ENCODE measurements around the gene PCGF1. TPM values are rescaled to one million over a fixed set of nuclear protein-coding genes. Genes with fewer than 3 reads are reported as not detected.

The PCGF1 gene
- total RNA-seq, 1 experiment from 2014 or later: 24.4 TPM

GRCh38 chr2:74544634-74545033, 37.1 kb upstream of the PCGF1 start:
- DNase-seq: no peak
- H3K36me3 ChIP-seq: peaks cover 2% of the 10 kb centered on the region; the same call in 1 of the 2 replicates
- no peaks in the 10 kb centered on the region for H3K27me3 ChIP-seq
- no peak overlapping the region for H3K4me3 ChIP-seq
- no peaks in the 10 kb centered on the region for H3K9me3 ChIP-seq

GRCh38 chr2:74542978-74543377, 35.5 kb upstream of the PCGF1 start:
- Histone ChIP-seq H3K27me3 (no peaks in the 10 kb centered on the region), H3K4me3 (no peak overlapping the region), H3K9me3 (no peaks in the 10 kb centered on the region), H3K36me3 (no peaks in the 10 kb centered on the region)
- no peak for DNase-seq

- no peaks in the 10 kb centered on the region for H3K27me3 ChIP-seq
- DNase-seq: no peak
- H3K9me3 ChIP-seq: no peaks in the 10 kb centered on the region
- no peaks in the 10 kb centered on the region for H3K36me3 ChIP-seq
- no peak overlapping the region for H3K4me3 ChIP-seq
Observed at GRCh38 chr2:74540291-74540690, 32.8 kb upstream of the PCGF1 start.

- Histone ChIP-seq H3K27me3 (no peaks in the 10 kb centered on the region), H3K9me3 (no peaks in the 10 kb centered on the region), H3K36me3 (peaks cover 2% of the 10 kb centered on the region; the same call in 1 of the 2 replicates), H3K4me3 (no peak overlapping the region)
- DNase-seq: no peak
Observed at GRCh38 chr2:74538881-74539339, 31.4 kb upstream of the PCGF1 start.

GRCh38 chr2:74537140-74537539, 29.6 kb upstream of the PCGF1 start:
- Histone ChIP-seq H3K27me3 (no peaks in the 10 kb centered on the region), H3K36me3 (peaks cover 18% of the 10 kb centered on the region), H3K9me3 (no peaks in the 10 kb centered on the region), H3K4me3 (no peak overlapping the region)
- no peak for DNase-seq

- no peak overlapping the region for H3K4me3 ChIP-seq
- H3K36me3 ChIP-seq: peaks cover 24% of the 10 kb centered on the region
- H3K9me3 ChIP-seq: no peaks in the 10 kb centered on the region
- no peaks in the 10 kb centered on the region for H3K27me3 ChIP-seq
- DNase-seq: no peak
Observed at GRCh38 chr2:74536166-74536950, 28.9 kb upstream of the PCGF1 start.

- H3K9me3 ChIP-seq: no peaks in the 10 kb centered on the region
- H3K27me3 ChIP-seq: no peaks in the 10 kb centered on the region
- H3K4me3 ChIP-seq: no peak overlapping the region
- DNase-seq: no peak
- H3K36me3 ChIP-seq: peaks cover 31% of the 10 kb centered on the region
Observed at GRCh38 chr2:74535440-74535965, 28.0 kb upstream of the PCGF1 start.

- no peaks in the 10 kb centered on the region for H3K9me3 ChIP-seq
- H3K36me3 ChIP-seq: peaks cover 32% of the 10 kb centered on the region
- H3K27me3 ChIP-seq: no peaks in the 10 kb centered on the region
- no peak for DNase-seq
- no peak overlapping the region for H3K4me3 ChIP-seq
Observed at GRCh38 chr2:74534411-74534810, 26.9 kb upstream of the PCGF1 start.

- Histone ChIP-seq H3K27me3 (no peaks in the 10 kb centered on the region), H3K36me3 (peaks cover 39% of the 10 kb centered on the region), H3K4me3 (no peak overlapping the region), H3K9me3 (no peaks in the 10 kb centered on the region)
- DNase-seq: no peak
Observed at GRCh38 chr2:74533464-74533863, 26.0 kb upstream of the PCGF1 start.

- peaks cover 51% of the 10 kb centered on the region for H3K36me3 ChIP-seq
Observed at GRCh38 chr2:74532222-74532621, 24.7 kb upstream of the PCGF1 start.

GRCh38 chr2:74531666-74532065, 24.2 kb upstream of the PCGF1 start:
- DNase-seq: no peak
- no peak overlapping the region for H3K4me3 ChIP-seq
- peaks cover 4% of the 10 kb centered on the region; the same call in 1 of the 2 replicates for H3K9me3 ChIP-seq
- H3K36me3 ChIP-seq: peaks cover 57% of the 10 kb centered on the region
- H3K27me3 ChIP-seq: no peaks in the 10 kb centered on the region

More at GRCh38 chr2:74532222-74532621, 24.7 kb upstream of the PCGF1 start:
- H3K27me3 ChIP-seq: no peaks in the 10 kb centered on the region
- H3K4me3 ChIP-seq: no peak overlapping the region
- H3K9me3 ChIP-seq: no peaks in the 10 kb centered on the region
- DNase-seq: no peak

- DNase-seq: peak; percentile 35
- Histone ChIP-seq H3K27me3 (no peaks in the 10 kb centered on the region), H3K4me3 (peak overlapping the region; percentile 99), H3K36me3 (peaks cover 67% of the 10 kb centered on the region), H3K9me3 (peaks cover 4% of the 10 kb centered on the region; the same call in 1 of the 2 replicates)
Observed at GRCh38 chr2:74530239-74531187, 23.0 kb upstream of the PCGF1 start.

GRCh38 chr2:74529357-74530238, 22.1 kb upstream of the PCGF1 start, which contains the start of the genes AUP1 and HTRA2:
Gene AUP1, minus strand, starts transcription at chr2:74529706. Its CDS starts 77 bp downstream, at chr2:74529629.
Gene HTRA2, plus strand, starts transcription at chr2:74529933. Its CDS starts 74 bp downstream, at chr2:74530007.
- H3K4me3 ChIP-seq: peak within 1 kb of the TSS; percentile 99
- DNase-seq: peak; percentile 99
- peaks cover 4% of the 10 kb centered on the region; the same call in 1 of the 2 replicates for H3K9me3 ChIP-seq
- peaks cover 67% of the 10 kb centered on the region for H3K36me3 ChIP-seq
- no peaks in the 10 kb centered on the region for H3K27me3 ChIP-seq

- H3K36me3 ChIP-seq: peaks cover 64% of the 10 kb centered on the region
- DNase-seq: no peak
- peak overlapping the region; percentile 99 for H3K4me3 ChIP-seq
- peaks cover 4% of the 10 kb centered on the region; the same call in 1 of the 2 replicates for H3K9me3 ChIP-seq
- no peaks in the 10 kb centered on the region for H3K27me3 ChIP-seq
Observed at GRCh38 chr2:74528600-74529356, 21.3 kb upstream of the PCGF1 start.

- no peak for DNase-seq
- Histone ChIP-seq H3K27me3 (no peaks in the 10 kb centered on the region), H3K9me3 (peaks cover 4% of the 10 kb centered on the region; the same call in 1 of the 2 replicates), H3K4me3 (no peak overlapping the region), H3K36me3 (peaks cover 55% of the 10 kb centered on the region)
Observed at GRCh38 chr2:74527741-74528140, 20.2 kb upstream of the PCGF1 start.

Data from MG63 (cell line).